Stimulated activated memory B cell treated with anti-CD40 and anti-IgM and Interleukin-4, amounts not matched to agents 10 μg/mL and 1 μg/mL and 100 μg/mL, for 72 hours (primary cell): ENCODE data around the gene MRPS23.
A peak's percentile ranks its signal among the peaks of the same experiment; 100 is the strongest.
"Not testable (repeated sequence)": the region's sequence is repeated elsewhere in the genome, so short reads cannot be mapped to it uniquely, and the experiment has no call there.

Source experiments
- ATAC-seq: fragments of 150-1000 bp; cut with Tn5 transposase; 2 replicates; pipeline ENCODE4 v1.10.0; 2021
- H3K27ac Mint-ChIP-seq: one replicate; pipeline ENCODE4 v1.8.0; 2022; ENCODE audit warnings: mild to moderate bottlenecking, mixed read lengths
- H3K27me3 Mint-ChIP-seq: one replicate; pipeline ENCODE4 v1.8.0; 2022; ENCODE audit warnings: mixed read lengths
- H3K36me3 Mint-ChIP-seq: one replicate; pipeline ENCODE4 v1.8.0; 2022; ENCODE audit warnings: mixed read lengths
- H3K4me1 Mint-ChIP-seq: one replicate; pipeline ENCODE4 v1.8.0; 2022; ENCODE audit warnings: mixed read lengths
- H3K4me3 Mint-ChIP-seq: one replicate; pipeline ENCODE4 v1.8.0; 2022; ENCODE audit warnings: mild to moderate bottlenecking, moderate library complexity, mixed read lengths
- H3K9me3 Mint-ChIP-seq: one replicate; pipeline ENCODE4 v1.8.0; 2022; ENCODE audit warnings: mixed read lengths

Gene MRPS23

GRCh38 chr17:57861000-57861789, 11.4 kb upstream of the MRPS23 start:
- no peaks in the 10 kb centered on the region for H3K9me3 Mint-ChIP-seq
- peaks cover 11% of the 10 kb centered on the region for H3K4me1 Mint-ChIP-seq
- no peaks in the 10 kb centered on the region for H3K36me3 Mint-ChIP-seq
- H3K27ac Mint-ChIP-seq, result peak overlapping the region; percentile 7
- H3K4me3 Mint-ChIP-seq, result peak overlapping the region; percentile 78
- peak; percentile 76 for ATAC-seq
- H3K27me3 Mint-ChIP-seq, result peaks cover 37% of the 10 kb centered on the region

GRCh38 chr17:57860414-57860999, 10.7 kb upstream of the MRPS23 start:
- Mint-ChIP-seq H3K4me3 (peak overlapping the region; percentile 78), H3K4me1 (peaks cover 11% of the 10 kb centered on the region), H3K27ac (peak overlapping the region; percentile 7), H3K9me3 (no peaks in the 10 kb centered on the region), H3K36me3 (no peaks in the 10 kb centered on the region), H3K27me3 (peaks cover 37% of the 10 kb centered on the region)
- ATAC-seq, result no peak

GRCh38 chr17:57859601-57860413, 10.0 kb upstream of the MRPS23 start:
- Mint-ChIP-seq H3K27ac (no peak overlapping the region), H3K27me3 (peaks cover 37% of the 10 kb centered on the region), H3K9me3 (no peaks in the 10 kb centered on the region), H3K4me3 (no peak overlapping the region), H3K36me3 (no peaks in the 10 kb centered on the region), H3K4me1 (peaks cover 11% of the 10 kb centered on the region)
- ATAC-seq, result no peak

GRCh38 chr17:57858838-57859237, 9.0 kb upstream of the MRPS23 start:
- Mint-ChIP-seq H3K4me1 (peaks cover 11% of the 10 kb centered on the region), H3K36me3 (no peaks in the 10 kb centered on the region), H3K27me3 (peaks cover 37% of the 10 kb centered on the region), H3K4me3 (no peak overlapping the region), H3K27ac (no peak overlapping the region), H3K9me3 (no peaks in the 10 kb centered on the region)
- ATAC-seq, result no peak

GRCh38 chr17:57856792-57857620, 7.2 kb upstream of the MRPS23 start:
- Mint-ChIP-seq H3K36me3 (no peaks in the 10 kb centered on the region), H3K4me1 (peaks cover 11% of the 10 kb centered on the region), H3K27ac (no peak overlapping the region), H3K4me3 (no peak overlapping the region), H3K27me3 (peaks cover 26% of the 10 kb centered on the region), H3K9me3 (no peaks in the 10 kb centered on the region)
- no peak for ATAC-seq

- Mint-ChIP-seq H3K9me3 (no peaks in the 10 kb centered on the region), H3K27ac (no peak overlapping the region), H3K4me3 (no peak overlapping the region), H3K4me1 (peaks cover 15% of the 10 kb centered on the region), H3K27me3 (peaks cover 16% of the 10 kb centered on the region), H3K36me3 (no peaks in the 10 kb centered on the region)
- no peak for ATAC-seq
These were observed 5.7 kb upstream of the MRPS23 start for GRCh38 chr17:57855391-57856035.

- Mint-ChIP-seq H3K27ac (no peak overlapping the region), H3K4me1 (peaks cover 30% of the 10 kb centered on the region), H3K9me3 (no peaks in the 10 kb centered on the region), H3K4me3 (no peak overlapping the region), H3K36me3 (no peaks in the 10 kb centered on the region), H3K27me3 (peaks cover 1% of the 10 kb centered on the region)
- ATAC-seq, result no peak
These were observed 3.9 kb upstream of the MRPS23 start for GRCh38 chr17:57853695-57854094.

GRCh38 chr17:57852955-57853328, 3.1 kb upstream of the MRPS23 start:
- Mint-ChIP-seq H3K27ac (no peak overlapping the region), H3K9me3 (no peaks in the 10 kb centered on the region), H3K4me1 (peaks cover 34% of the 10 kb centered on the region), H3K4me3 (no peak overlapping the region), H3K27me3 (no peaks in the 10 kb centered on the region), H3K36me3 (no peaks in the 10 kb centered on the region)
- no peak for ATAC-seq

- Mint-ChIP-seq H3K27ac (no peak overlapping the region), H3K4me3 (no peak overlapping the region), H3K9me3 (no peaks in the 10 kb centered on the region), H3K4me1 (peaks cover 34% of the 10 kb centered on the region), H3K36me3 (no peaks in the 10 kb centered on the region), H3K27me3 (no peaks in the 10 kb centered on the region)
- no peak for ATAC-seq
These were observed 2.5 kb upstream of the MRPS23 start for GRCh38 chr17:57852092-57852954.

- Mint-ChIP-seq H3K36me3 (peaks cover 15% of the 10 kb centered on the region), H3K27me3 (no peaks in the 10 kb centered on the region), H3K9me3 (no peaks in the 10 kb centered on the region), H3K27ac (peak overlapping the region; percentile 99), H3K4me1 (peaks cover 39% of the 10 kb centered on the region), H3K4me3 (peak overlapping the region; percentile 93)
- no peak for ATAC-seq
These were observed 526 bp downstream of the MRPS23 start for GRCh38 chr17:57849163-57849873.

GRCh38 chr17:57846056-57846945, 3.5 kb downstream of the MRPS23 start:
- not testable (repeated sequence) for H3K4me3 Mint-ChIP-seq, ATAC-seq, H3K27me3 Mint-ChIP-seq, H3K27ac Mint-ChIP-seq, H3K9me3 Mint-ChIP-seq
- Mint-ChIP-seq H3K36me3 (peaks cover 29% of the 10 kb centered on the region), H3K4me1 (peaks cover 38% of the 10 kb centered on the region)

GRCh38 chr17:57842280-57842679, 7.6 kb downstream of the MRPS23 start:
- H3K4me3 Mint-ChIP-seq, result no peak overlapping the region
- no peaks in the 10 kb centered on the region for H3K27me3 Mint-ChIP-seq
- no peaks in the 10 kb centered on the region for H3K9me3 Mint-ChIP-seq
- peaks cover 10% of the 10 kb centered on the region for H3K4me1 Mint-ChIP-seq
- no peak overlapping the region for H3K27ac Mint-ChIP-seq
- no peak for ATAC-seq
- peaks cover 52% of the 10 kb centered on the region for H3K36me3 Mint-ChIP-seq

- Mint-ChIP-seq H3K4me1 (peaks cover 5% of the 10 kb centered on the region), H3K4me3 (no peak overlapping the region), H3K27ac (no peak overlapping the region), H3K9me3 (no peaks in the 10 kb centered on the region), H3K27me3 (no peaks in the 10 kb centered on the region), H3K36me3 (peaks cover 43% of the 10 kb centered on the region)
- ATAC-seq, result no peak
These were observed 10.3 kb downstream of the MRPS23 start for GRCh38 chr17:57839571-57839923.
